Measurements from ENCODE around the gene TRABD2B. TPM values are rescaled to one million over a fixed set of nuclear protein-coding genes. Genes with fewer than 3 reads are reported as not detected.

The TRABD2B gene
- total RNA-seq, 2 donors from 2014 or later: 1.1 to 2.1 TPM

DNA sequence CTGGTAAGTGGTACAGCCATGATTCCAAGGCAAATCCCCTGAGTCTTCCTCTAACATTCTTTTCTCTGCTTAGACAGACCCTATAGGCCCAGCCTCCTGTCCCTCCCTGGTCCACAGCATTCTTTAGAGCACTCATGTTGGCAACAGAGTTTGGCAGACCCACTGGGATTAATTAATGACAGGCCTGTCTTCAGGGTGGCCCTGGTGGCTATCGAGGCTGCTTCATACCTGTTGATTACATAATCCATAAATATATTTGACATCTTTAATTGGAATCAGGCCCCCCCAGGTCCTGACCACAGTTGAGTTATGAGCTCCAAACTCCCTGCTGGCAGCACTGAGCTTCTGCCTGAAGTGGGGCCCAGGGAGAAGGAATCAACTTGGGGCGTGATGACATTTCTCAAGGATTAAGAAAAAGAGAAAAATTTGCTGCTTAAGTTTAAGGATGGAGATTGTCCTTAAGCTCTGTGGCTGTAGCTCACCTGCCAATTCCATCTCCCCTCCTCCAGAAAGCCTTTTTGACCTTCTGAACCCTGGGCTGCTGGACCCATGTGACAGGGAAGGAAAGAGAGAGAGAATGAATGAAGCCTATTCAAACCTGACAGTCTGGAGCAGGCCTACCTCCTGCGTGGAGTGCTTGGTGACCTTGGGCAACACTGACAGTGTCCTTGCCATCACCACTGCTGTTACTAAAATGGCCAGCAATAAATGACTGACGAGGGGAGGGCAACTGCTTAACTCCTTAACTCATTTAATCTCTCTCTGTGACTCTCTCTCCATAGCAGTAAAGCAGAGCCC lies 156.6 kb downstream of the TRABD2B start:
- intact Hi-C loops (cut with DNase I): no loop called here
- Histone ChIP-seq H3K4me3 (no peak overlapping the region), H3K4me1 (replicated peaks) (no peaks in the 10 kb centered on the region), H3K27ac (no peak overlapping the region), H3K36me3 (no peaks in the 10 kb centered on the region), H3K9me3 (no peaks in the 10 kb centered on the region), H3K27me3 (replicated peaks; ENCODE audit: insufficient read depth) (no peaks in the 10 kb centered on the region)
- no peak for DNase-seq (ENCODE audit: low spot score)
- TF ChIP-seq POLR2AphosphoS5 (IDR thresholded peaks at IDR 0.05) (no peak), POLR2A (IDR thresholded peaks at IDR 0.05) (no peak)
- TF ChIP-seq, protein P1, sequence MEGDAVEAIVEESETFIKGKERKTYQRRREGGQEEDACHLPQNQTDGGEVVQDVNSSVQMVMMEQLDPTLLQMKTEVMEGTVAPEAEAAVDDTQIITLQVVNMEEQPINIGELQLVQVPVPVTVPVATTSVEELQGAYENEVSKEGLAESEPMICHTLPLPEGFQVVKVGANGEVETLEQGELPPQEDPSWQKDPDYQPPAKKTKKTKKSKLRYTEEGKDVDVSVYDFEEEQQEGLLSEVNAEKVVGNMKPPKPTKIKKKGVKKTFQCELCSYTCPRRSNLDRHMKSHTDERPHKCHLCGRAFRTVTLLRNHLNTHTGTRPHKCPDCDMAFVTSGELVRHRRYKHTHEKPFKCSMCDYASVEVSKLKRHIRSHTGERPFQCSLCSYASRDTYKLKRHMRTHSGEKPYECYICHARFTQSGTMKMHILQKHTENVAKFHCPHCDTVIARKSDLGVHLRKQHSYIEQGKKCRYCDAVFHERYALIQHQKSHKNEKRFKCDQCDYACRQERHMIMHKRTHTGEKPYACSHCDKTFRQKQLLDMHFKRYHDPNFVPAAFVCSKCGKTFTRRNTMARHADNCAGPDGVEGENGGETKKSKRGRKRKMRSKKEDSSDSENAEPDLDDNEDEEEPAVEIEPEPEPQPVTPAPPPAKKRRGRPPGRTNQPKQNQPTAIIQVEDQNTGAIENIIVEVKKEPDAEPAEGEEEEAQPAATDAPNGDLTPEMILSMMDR (IDR thresholded peaks at IDR 0.05): no peak
- WGBS: 81% methylated on average over 4 of the region's 4 CpGs

DNA sequence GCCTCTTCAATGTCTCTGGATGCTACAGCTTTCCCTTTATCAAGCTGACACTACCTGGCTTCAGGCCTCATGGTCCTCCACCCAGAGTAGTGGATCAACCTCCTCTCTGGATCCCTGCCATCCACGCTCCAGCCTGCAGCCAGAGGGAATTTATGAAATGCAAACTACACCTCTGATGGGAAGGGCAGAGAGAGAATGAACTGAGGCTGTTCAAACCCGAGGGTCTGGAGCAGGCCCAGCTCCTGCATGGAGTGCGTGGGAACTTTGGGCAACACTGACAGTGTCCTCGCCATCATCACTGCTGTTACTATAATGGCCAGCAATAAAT lies 157.8 kb downstream of the TRABD2B start:
- no peaks in the 10 kb centered on the region for H3K36me3 ChIP-seq
- no peaks in the 10 kb centered on the region for H3K4me1 ChIP-seq (replicated peaks)
- no peak for TF ChIP-seq POLR2AphosphoS5 (IDR thresholded peaks at IDR 0.05)
- DNase-seq (ENCODE audit: low spot score): no peak
- WGBS: 52% methylated on average over 4 of the region's 4 CpGs
- H3K4me3 ChIP-seq: no peak overlapping the region
- H3K27ac ChIP-seq: no peak overlapping the region
- no peaks in the 10 kb centered on the region for H3K27me3 ChIP-seq (replicated peaks; ENCODE audit: insufficient read depth)
- intact Hi-C loops (cut with DNase I): no loop called here
- H3K9me3 ChIP-seq: no peaks in the 10 kb centered on the region

DNA sequence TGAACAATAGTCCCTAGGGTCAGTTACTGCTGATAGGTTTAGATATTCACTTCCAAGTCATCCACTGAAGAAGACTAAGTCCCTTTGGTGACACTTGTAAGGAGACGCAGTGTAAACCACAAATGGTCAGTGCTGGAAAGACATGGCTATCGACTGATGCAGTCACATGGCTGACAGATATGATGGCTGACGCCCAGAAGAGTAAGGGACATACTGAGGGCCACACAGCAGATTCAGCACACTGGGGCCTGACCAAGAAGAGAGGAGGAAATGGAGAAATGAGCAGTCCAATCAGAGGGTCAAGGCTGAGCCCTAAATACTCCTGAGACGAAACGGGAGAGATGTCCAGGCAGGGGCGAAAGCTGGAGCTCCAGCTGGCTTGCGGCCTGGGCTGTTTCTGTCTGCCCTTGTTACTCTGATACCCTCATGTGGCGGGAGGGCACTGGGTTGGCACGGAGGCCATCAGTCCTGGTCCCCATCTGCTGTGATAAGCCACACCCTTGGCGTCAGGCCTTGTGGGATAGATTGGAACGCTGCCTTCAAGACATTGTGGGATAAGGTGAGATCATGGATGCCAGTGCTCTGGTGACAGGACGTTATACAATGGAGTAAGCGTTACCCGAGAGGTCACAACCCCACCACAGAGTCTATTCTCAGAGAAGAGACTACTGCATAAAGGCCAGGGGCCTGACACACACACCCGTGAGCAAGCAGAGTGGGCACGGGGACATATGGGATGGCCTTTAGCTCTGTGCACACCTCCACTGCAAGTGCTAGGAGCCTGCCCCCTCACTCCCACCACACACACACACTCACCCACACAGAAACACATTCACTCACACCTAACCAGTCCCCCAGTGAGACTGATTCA lies 158.4 kb downstream of the TRABD2B start:
- WGBS: 87% methylated on average over 16 of the region's 16 CpGs
- TF ChIP-seq, protein P1 (IDR thresholded peaks at IDR 0.05): no peak
- no peak for TF ChIP-seq POLR2A (IDR thresholded peaks at IDR 0.05)
- no peak for TF ChIP-seq POLR2AphosphoS5 (IDR thresholded peaks at IDR 0.05)
- H3K4me1 ChIP-seq (replicated peaks): no peaks in the 10 kb centered on the region
- intact Hi-C loops (cut with DNase I): no loop called here
- DNase-seq (ENCODE audit: low spot score): no peak
- no peaks in the 10 kb centered on the region for H3K27me3 ChIP-seq (replicated peaks; ENCODE audit: insufficient read depth)
- H3K27ac ChIP-seq: no peak overlapping the region
- no peaks in the 10 kb centered on the region for H3K36me3 ChIP-seq
- no peak overlapping the region for H3K4me3 ChIP-seq
- H3K9me3 ChIP-seq: no peaks in the 10 kb centered on the region

DNA sequence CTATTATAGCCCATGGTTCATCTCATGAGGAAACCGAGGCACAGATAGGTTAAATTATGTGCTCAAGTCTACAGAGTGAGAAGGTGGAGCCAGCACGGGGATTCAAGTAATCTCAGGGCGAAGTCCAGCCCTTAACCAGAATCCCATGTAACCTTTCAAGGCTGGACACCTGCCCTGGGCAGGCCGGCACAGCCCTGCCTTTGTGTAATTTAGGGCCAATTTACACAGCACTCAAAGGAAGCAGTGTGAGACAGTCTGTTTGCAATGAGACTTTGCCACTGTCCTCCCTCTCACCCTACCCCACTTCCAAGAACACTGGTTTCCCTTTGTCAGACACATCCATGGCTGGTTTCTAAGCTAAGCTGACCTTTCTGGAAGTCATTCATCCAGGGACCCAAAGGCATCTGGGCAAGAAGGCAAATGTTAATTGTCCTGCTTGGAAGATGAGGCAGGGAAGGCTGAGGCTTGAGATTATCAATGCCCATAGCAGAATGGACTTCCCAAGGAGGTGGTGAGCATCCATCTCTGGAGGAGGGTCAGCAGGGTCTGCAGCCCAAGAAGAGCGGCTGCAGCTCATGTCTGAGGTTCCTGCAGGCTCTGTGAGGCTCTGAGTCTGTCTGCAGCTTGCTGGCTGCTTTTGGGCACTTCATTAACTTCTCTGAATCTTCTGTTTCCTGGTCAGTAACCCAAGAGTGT lies 159.2 kb downstream of the TRABD2B start:
- H3K9me3 ChIP-seq: no peaks in the 10 kb centered on the region
- no peak overlapping the region for H3K27ac ChIP-seq
- no peak for DNase-seq (ENCODE audit: low spot score)
- 78% methylated on average over 5 of the region's 5 CpGs for WGBS
- no peaks in the 10 kb centered on the region for H3K27me3 ChIP-seq (replicated peaks; ENCODE audit: insufficient read depth)
- intact Hi-C loops (cut with DNase I): no loop called here
- H3K4me3 ChIP-seq: no peak overlapping the region
- no peaks in the 10 kb centered on the region for H3K36me3 ChIP-seq
- no peak for TF ChIP-seq POLR2AphosphoS5 (IDR thresholded peaks at IDR 0.05)
- TF ChIP-seq, protein P1 (IDR thresholded peaks at IDR 0.05): no peak
- TF ChIP-seq POLR2A (IDR thresholded peaks at IDR 0.05): no peak
- no peaks in the 10 kb centered on the region for H3K4me1 ChIP-seq (replicated peaks)

Measured in prostate gland (tissue), 2 donors.